Suprapubic skin (tissue), 4 donors: ENCODE measurements around the gene SLC35C1.

ENCODE experiments used
- POLR2A ChIP-seq, 2 donors: fragments of 450-650 bp; IDR thresholded peaks; one replicate each; pipeline ENCODE4 v1.6.1; 2017; ENCODE audit warnings: antibody characterized with exemption in 2 of 2, mild to moderate bottlenecking in 2 of 2, moderate library complexity in 2 of 2
- POLR2AphosphoS5 ChIP-seq, 3 donors: sonication (generic); formaldehyde crosslinking; IDR thresholded peaks; one replicate each; pipeline ENCODE4 v1.6.1; 2017; ENCODE audit warnings: antibody characterized with exemption in 3 of 3
- TF ChIP-seq, protein P1 (sequence below), 2 donors: fragments of 200-600 bp in 1 of 2; fragments of 450-650 bp in 1 of 2; sonication (generic) in 1 of 2; IDR thresholded peaks; one replicate each; pipeline ENCODE4 v1.5.1; 2016 to 2019; ENCODE audit warnings: antibody characterized with exemption in 2 of 2, mild to moderate bottlenecking in 1 of 2, moderate library complexity in 1 of 2

GRCh38 chr11:45828996-45829395 is 24.0 kb downstream of the SLC35C1 start:
- TF ChIP-seq, protein P1, sequence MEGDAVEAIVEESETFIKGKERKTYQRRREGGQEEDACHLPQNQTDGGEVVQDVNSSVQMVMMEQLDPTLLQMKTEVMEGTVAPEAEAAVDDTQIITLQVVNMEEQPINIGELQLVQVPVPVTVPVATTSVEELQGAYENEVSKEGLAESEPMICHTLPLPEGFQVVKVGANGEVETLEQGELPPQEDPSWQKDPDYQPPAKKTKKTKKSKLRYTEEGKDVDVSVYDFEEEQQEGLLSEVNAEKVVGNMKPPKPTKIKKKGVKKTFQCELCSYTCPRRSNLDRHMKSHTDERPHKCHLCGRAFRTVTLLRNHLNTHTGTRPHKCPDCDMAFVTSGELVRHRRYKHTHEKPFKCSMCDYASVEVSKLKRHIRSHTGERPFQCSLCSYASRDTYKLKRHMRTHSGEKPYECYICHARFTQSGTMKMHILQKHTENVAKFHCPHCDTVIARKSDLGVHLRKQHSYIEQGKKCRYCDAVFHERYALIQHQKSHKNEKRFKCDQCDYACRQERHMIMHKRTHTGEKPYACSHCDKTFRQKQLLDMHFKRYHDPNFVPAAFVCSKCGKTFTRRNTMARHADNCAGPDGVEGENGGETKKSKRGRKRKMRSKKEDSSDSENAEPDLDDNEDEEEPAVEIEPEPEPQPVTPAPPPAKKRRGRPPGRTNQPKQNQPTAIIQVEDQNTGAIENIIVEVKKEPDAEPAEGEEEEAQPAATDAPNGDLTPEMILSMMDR (IDR thresholded peaks at IDR 0.05): no peak
- TF ChIP-seq POLR2AphosphoS5 (IDR thresholded peaks at IDR 0.05): no peak
- TF ChIP-seq POLR2A (IDR thresholded peaks at IDR 0.05): no peak
